HL-60 (cell line): Measurements from ENCODE around the gene AP2A1.

Source experiments
- POLR2AphosphoS5 ChIP-seq: IDR thresholded peaks from 2 replicates; pipeline ENCODE4 v1.6.1; 2012; ENCODE audit warnings: low read depth
- TF ChIP-seq, protein P1 (sequence below): IDR thresholded peaks from one replicate; pipeline ENCODE4 v1.5.1; 2011; ENCODE audit warnings: low read length, control low read depth, inconsistent platforms; ENCODE audit not compliant: insufficient read depth
- TF ChIP-seq, protein P2 (sequence below): IDR thresholded peaks from 2 replicates; pipeline ENCODE4 v1.6.1; 2012; ENCODE audit warnings: low read depth; ENCODE audit not compliant: insufficient replicate concordance

DNA sequence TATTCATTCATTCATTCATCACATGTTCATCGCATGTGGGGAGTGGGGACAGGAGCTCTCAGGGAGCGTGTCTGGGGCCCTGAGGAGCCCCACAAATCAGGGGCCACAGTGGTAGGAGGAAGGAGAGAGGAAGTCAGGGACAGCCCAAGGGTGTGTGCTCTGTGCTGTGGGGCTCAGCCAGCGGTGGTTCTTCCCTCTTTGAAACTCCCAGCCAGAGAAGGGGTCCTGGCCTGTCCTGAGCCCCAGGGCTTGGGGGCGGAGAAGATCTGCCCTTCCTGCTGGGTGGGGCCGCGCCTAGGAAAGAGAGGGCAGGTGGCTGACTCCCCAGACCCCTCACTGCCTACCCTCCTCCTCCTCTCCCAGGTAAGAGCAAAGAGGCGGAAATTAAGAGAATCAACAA, 14.6 kb downstream of the AP2A1 start:
- TF ChIP-seq, protein P1, sequence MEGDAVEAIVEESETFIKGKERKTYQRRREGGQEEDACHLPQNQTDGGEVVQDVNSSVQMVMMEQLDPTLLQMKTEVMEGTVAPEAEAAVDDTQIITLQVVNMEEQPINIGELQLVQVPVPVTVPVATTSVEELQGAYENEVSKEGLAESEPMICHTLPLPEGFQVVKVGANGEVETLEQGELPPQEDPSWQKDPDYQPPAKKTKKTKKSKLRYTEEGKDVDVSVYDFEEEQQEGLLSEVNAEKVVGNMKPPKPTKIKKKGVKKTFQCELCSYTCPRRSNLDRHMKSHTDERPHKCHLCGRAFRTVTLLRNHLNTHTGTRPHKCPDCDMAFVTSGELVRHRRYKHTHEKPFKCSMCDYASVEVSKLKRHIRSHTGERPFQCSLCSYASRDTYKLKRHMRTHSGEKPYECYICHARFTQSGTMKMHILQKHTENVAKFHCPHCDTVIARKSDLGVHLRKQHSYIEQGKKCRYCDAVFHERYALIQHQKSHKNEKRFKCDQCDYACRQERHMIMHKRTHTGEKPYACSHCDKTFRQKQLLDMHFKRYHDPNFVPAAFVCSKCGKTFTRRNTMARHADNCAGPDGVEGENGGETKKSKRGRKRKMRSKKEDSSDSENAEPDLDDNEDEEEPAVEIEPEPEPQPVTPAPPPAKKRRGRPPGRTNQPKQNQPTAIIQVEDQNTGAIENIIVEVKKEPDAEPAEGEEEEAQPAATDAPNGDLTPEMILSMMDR, result no peak
- TF ChIP-seq, protein P2, sequence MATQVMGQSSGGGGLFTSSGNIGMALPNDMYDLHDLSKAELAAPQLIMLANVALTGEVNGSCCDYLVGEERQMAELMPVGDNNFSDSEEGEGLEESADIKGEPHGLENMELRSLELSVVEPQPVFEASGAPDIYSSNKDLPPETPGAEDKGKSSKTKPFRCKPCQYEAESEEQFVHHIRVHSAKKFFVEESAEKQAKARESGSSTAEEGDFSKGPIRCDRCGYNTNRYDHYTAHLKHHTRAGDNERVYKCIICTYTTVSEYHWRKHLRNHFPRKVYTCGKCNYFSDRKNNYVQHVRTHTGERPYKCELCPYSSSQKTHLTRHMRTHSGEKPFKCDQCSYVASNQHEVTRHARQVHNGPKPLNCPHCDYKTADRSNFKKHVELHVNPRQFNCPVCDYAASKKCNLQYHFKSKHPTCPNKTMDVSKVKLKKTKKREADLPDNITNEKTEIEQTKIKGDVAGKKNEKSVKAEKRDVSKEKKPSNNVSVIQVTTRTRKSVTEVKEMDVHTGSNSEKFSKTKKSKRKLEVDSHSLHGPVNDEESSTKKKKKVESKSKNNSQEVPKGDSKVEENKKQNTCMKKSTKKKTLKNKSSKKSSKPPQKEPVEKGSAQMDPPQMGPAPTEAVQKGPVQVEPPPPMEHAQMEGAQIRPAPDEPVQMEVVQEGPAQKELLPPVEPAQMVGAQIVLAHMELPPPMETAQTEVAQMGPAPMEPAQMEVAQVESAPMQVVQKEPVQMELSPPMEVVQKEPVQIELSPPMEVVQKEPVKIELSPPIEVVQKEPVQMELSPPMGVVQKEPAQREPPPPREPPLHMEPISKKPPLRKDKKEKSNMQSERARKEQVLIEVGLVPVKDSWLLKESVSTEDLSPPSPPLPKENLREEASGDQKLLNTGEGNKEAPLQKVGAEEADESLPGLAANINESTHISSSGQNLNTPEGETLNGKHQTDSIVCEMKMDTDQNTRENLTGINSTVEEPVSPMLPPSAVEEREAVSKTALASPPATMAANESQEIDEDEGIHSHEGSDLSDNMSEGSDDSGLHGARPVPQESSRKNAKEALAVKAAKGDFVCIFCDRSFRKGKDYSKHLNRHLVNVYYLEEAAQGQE, result no peak
- no peak for TF ChIP-seq POLR2AphosphoS5
